HG02885 (cell line): Measurements from ENCODE around the gene IFI30.

Experiments
- ATAC-seq: cut with Tn5 transposase; IDR thresholded peaks from one replicate; pipeline ENCODE4 v1.9.1; 2021; ENCODE audit warnings: mild to moderate bottlenecking; ENCODE audit not compliant: unreplicated experiment, poor library complexity

IFI30 gene

GRCh38 chr19:18173572-18174288 lies at the start of gene IFI30:
Gene IFI30 (plus strand): TSS chr19:18173813. CDS start chr19:18173842, 29 bp downstream.
- ATAC-seq: peak; percentile 50

- no peak for ATAC-seq
Measured at GRCh38 chr19:18123819-18124218, 49.8 kb upstream of the IFI30 start.

- ATAC-seq: no peak
Measured at GRCh38 chr19:18126097-18126496, 47.5 kb upstream of the IFI30 start.

- ATAC-seq: no peak
Measured at GRCh38 chr19:18128044-18128443, 45.6 kb upstream of the IFI30 start.

- ATAC-seq: no peak
Measured at GRCh38 chr19:18128805-18129204, 44.8 kb upstream of the IFI30 start.

GRCh38 chr19:18130523-18131242 lies 42.9 kb upstream of the IFI30 start:
- ATAC-seq: no peak

GRCh38 chr19:18131841-18132596 lies 41.6 kb upstream of the IFI30 start:
- no peak for ATAC-seq

- ATAC-seq: no peak
Measured at GRCh38 chr19:18135712-18136584, 37.7 kb upstream of the IFI30 start.

- ATAC-seq: no peak
Measured at GRCh38 chr19:18137242-18137641, 36.4 kb upstream of the IFI30 start.

- no peak for ATAC-seq
Measured at GRCh38 chr19:18137657-18138339, 35.8 kb upstream of the IFI30 start.

GRCh38 chr19:18140473-18140872 lies 33.1 kb upstream of the IFI30 start:
- ATAC-seq: no peak

- no peak for ATAC-seq
Measured at GRCh38 chr19:18141031-18141430, 32.6 kb upstream of the IFI30 start.

- ATAC-seq: no peak
Measured at GRCh38 chr19:18143902-18144301, 29.7 kb upstream of the IFI30 start.

GRCh38 chr19:18144361-18144760 lies 29.3 kb upstream of the IFI30 start:
- no peak for ATAC-seq

GRCh38 chr19:18144906-18145305 lies 28.7 kb upstream of the IFI30 start:
- no peak for ATAC-seq

- ATAC-seq: no peak
Measured at GRCh38 chr19:18145391-18145999, 28.1 kb upstream of the IFI30 start.

- no peak for ATAC-seq
Measured at GRCh38 chr19:18147396-18147795, 26.2 kb upstream of the IFI30 start.

GRCh38 chr19:18149596-18149975 lies 24.0 kb upstream of the IFI30 start:
- ATAC-seq: no peak
